Measurements from ENCODE around the gene GBP6. TPM values are rescaled to one million over a fixed set of nuclear protein-coding genes. Genes with fewer than 3 reads are reported as not detected.

GBP6 gene
- total RNA-seq, 2 donors from 2014 or later: not detected

DNA sequence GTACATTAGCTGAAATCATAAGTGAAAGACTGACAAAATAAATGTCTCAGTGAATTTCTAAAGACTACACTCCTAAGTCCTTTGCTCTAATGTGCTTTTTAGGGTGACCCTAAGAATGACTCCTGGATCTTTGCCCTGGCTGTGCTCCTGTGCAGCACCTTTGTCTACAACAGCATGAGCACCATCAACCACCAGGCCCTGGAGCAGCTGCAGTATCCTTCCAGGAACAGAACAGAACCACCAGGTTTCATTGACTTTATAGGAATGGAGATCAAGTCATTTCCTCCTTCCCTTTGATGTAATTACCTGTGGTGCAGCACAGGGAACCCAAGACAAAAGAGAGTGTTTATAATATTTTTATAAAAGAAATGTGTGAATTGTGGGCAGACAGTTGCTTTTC, 14.1 kb downstream of the GBP6 start:
- TF ChIP-seq POLR2A (IDR thresholded peaks at IDR 0.05): no peak
- TF ChIP-seq, protein P1, sequence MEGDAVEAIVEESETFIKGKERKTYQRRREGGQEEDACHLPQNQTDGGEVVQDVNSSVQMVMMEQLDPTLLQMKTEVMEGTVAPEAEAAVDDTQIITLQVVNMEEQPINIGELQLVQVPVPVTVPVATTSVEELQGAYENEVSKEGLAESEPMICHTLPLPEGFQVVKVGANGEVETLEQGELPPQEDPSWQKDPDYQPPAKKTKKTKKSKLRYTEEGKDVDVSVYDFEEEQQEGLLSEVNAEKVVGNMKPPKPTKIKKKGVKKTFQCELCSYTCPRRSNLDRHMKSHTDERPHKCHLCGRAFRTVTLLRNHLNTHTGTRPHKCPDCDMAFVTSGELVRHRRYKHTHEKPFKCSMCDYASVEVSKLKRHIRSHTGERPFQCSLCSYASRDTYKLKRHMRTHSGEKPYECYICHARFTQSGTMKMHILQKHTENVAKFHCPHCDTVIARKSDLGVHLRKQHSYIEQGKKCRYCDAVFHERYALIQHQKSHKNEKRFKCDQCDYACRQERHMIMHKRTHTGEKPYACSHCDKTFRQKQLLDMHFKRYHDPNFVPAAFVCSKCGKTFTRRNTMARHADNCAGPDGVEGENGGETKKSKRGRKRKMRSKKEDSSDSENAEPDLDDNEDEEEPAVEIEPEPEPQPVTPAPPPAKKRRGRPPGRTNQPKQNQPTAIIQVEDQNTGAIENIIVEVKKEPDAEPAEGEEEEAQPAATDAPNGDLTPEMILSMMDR (IDR thresholded peaks at IDR 0.05): no peak
- no peak for TF ChIP-seq POLR2AphosphoS5 (IDR thresholded peaks at IDR 0.05)
- no peaks in the 10 kb centered on the region for H3K9me3 ChIP-seq

DNA sequence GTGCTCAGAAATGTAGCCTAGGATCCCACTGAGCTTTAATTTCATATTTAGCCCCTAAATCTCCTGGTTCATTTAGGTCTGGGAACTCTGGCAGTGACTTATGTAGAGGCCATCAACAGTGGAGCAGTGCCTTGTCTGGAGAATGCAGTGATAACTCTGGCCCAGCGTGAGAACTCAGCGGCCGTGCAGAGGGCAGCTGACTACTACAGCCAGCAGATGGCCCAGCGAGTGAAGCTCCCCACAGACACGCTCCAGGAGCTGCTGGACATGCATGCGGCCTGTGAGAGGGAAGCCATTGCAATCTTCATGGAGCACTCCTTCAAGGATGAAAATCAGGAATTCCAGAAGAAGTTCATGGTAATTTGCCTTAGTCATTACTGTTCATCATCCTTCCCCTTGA, 17.8 kb downstream of the GBP6 start:
- Histone ChIP-seq H3K36me3 (no peaks in the 10 kb centered on the region), H3K27me3 (replicated peaks; ENCODE audit: insufficient read depth) (no peaks in the 10 kb centered on the region), H3K4me3 (no peak overlapping the region), H3K9me3 (no peaks in the 10 kb centered on the region), H3K4me1 (replicated peaks) (no peaks in the 10 kb centered on the region), H3K27ac (no peak overlapping the region)
- DNase-seq (ENCODE audit: low spot score): no peak
- TF ChIP-seq POLR2AphosphoS5 (IDR thresholded peaks at IDR 0.05) (no peak), POLR2A (IDR thresholded peaks at IDR 0.05) (no peak)
- TF ChIP-seq, protein P1 (IDR thresholded peaks at IDR 0.05): no peak
- 95% methylated on average over 6 of the region's 6 CpGs for WGBS
- intact Hi-C loops (cut with DNase I): no loop called here

More for the DNA sequence above, 14.1 kb downstream of the GBP6 start:
- no peaks in the 10 kb centered on the region for H3K4me1 ChIP-seq (replicated peaks)
- no peak overlapping the region for H3K4me3 ChIP-seq
- no peaks in the 10 kb centered on the region for H3K27me3 ChIP-seq (replicated peaks; ENCODE audit: insufficient read depth)
- no peak for DNase-seq (ENCODE audit: low spot score)
- intact Hi-C loops (cut with DNase I): no loop called here
- no peaks in the 10 kb centered on the region for H3K36me3 ChIP-seq
- H3K27ac ChIP-seq: no peak overlapping the region

DNA sequence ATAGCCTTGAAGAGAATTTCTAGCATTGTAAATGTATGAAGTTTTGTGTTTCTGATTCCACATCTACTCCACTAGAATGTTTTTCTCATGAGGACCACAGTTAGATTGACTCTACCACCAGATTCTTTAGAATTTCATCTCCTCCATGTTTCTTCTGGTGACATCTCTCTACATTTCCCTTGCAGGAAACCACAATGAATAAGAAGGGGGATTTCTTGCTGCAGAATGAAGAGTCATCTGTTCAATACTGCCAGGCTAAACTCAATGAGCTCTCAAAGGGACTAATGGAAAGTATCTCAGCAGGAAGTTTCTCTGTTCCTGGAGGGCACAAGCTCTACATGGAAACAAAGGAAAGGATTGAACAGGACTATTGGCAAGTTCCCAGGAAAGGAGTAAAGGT, 18.6 kb downstream of the GBP6 start:
- H3K4me1 ChIP-seq (replicated peaks): no peaks in the 10 kb centered on the region
- H3K27ac ChIP-seq: no peak overlapping the region
- DNase-seq (ENCODE audit: low spot score): no peak
- H3K4me3 ChIP-seq: no peak overlapping the region
- H3K9me3 ChIP-seq: no peaks in the 10 kb centered on the region
- intact Hi-C loops (cut with DNase I): no loop called here
- H3K36me3 ChIP-seq: no peaks in the 10 kb centered on the region
- no peaks in the 10 kb centered on the region for H3K27me3 ChIP-seq (replicated peaks; ENCODE audit: insufficient read depth)
- TF ChIP-seq, protein P1 (IDR thresholded peaks at IDR 0.05): no peak
- no peak for TF ChIP-seq POLR2A (IDR thresholded peaks at IDR 0.05)
- no peak for TF ChIP-seq POLR2AphosphoS5 (IDR thresholded peaks at IDR 0.05)

DNA sequence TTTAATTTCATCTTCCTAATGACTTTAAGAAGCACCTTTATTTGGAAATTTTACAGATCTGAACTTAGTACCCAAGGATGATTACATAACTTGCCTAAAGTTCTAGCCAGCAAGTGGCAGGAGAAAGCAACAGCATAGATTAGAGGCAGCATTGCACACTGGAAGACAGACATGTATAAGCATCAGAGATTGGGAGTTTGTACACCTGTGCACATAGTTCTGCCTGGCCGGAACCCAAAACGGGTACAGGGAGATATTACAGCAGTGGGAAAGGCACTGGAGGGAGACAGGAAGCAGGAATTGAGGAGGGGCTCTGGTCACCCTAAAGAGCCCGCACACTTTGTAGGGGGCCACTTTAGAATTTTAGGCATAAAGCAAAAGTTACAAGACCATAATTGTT, 19.3 kb downstream of the GBP6 start:
- H3K4me3 ChIP-seq: no peak overlapping the region
- H3K27me3 ChIP-seq (replicated peaks; ENCODE audit: insufficient read depth): no peaks in the 10 kb centered on the region
- DNase-seq (ENCODE audit: low spot score): no peak
- intact Hi-C loops (cut with DNase I): no loop called here
- no peak overlapping the region for H3K27ac ChIP-seq
- H3K36me3 ChIP-seq: no peaks in the 10 kb centered on the region
- WGBS: 87% methylated on average over 3 of the region's 3 CpGs
- no peaks in the 10 kb centered on the region for H3K9me3 ChIP-seq
- no peak for TF ChIP-seq POLR2A (IDR thresholded peaks at IDR 0.05)
- TF ChIP-seq, protein P1 (IDR thresholded peaks at IDR 0.05): no peak
- H3K4me1 ChIP-seq (replicated peaks): no peaks in the 10 kb centered on the region

DNA sequence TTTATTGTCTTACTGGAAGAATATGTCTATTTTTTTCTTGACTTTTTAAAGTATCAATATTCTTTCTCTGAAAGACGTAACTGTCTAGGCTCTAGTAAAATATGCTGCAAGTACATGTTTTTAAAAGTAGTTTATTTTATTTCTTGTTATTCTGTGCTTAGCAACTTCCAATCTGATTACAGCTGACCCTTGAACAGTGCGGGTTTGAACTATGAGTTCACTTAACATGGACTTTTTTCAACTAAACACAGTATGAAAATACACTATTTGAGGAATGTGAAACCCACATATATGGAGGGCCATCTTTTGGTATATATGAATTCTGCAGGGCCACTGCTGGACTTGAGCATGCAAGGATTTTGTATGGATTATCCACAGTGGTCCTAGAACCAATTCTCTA, 26.8 kb downstream of the GBP6 start:
- no peaks in the 10 kb centered on the region for H3K27me3 ChIP-seq (replicated peaks; ENCODE audit: insufficient read depth)
- no peak overlapping the region for H3K4me3 ChIP-seq
- WGBS: 90% methylated on average over 2 of the region's 2 CpGs
- no peaks in the 10 kb centered on the region for H3K4me1 ChIP-seq (replicated peaks)
- H3K27ac ChIP-seq: no peak overlapping the region
- no peaks in the 10 kb centered on the region for H3K36me3 ChIP-seq
- no peak for TF ChIP-seq POLR2A (IDR thresholded peaks at IDR 0.05)
- TF ChIP-seq, protein P1 (IDR thresholded peaks at IDR 0.05): no peak
- no peak for TF ChIP-seq POLR2AphosphoS5 (IDR thresholded peaks at IDR 0.05)
- DNase-seq (ENCODE audit: low spot score): no peak
- no peaks in the 10 kb centered on the region for H3K9me3 ChIP-seq
- intact Hi-C loops (cut with DNase I): no loop called here
